HG02798 (cell line): ENCODE results near the gene HSPA14.
"Not testable (repeated sequence)": the region's sequence is repeated elsewhere in the genome, so short reads cannot be mapped to it uniquely, and the experiment has no call there.

Experiments
- ATAC-seq: cut with Tn5 transposase; IDR thresholded peaks from one replicate; pipeline ENCODE4 v1.9.1; 2021; ENCODE audit warnings: mild to moderate bottlenecking; ENCODE audit not compliant: unreplicated experiment, poor library complexity

Gene HSPA14

DNA sequence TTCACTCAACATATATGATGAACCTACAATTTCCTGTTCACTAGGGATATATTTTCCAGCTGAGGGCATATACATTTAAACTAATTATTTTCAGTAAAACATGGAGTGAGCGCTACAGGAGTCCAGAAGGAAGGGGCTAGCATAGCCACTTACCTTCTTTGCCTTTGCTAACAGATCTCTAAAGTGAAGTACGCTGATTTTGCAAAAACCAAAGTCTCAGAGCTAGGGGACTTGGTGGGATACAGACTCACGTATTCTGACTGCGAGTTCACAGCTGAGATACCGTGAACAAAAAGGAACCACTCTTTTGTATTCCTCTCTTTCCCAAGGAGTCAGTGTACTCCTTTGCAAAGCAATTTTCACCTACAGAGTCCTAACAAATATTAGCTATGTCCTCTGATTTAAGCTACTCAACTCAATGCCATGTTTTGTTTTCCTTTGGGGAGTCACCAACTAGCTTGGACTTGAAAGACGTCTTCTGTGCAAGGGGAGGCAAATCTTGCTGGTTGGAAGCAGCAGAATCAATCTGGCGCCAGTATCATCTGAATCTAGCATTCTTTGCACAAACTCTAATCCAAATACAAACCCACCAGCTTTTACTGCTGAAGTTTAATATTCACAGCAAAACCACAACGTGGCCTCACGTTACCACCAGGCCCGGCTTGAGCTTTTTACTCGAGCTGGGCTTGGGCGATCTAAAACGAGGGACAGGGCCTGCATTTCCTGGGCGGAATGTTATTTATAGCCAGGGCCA, 926 bp upstream of the HSPA14 start:
- no peak for ATAC-seq

- ATAC-seq: no peak
Measured at GRCh38 chr10:14838582-14839304, 637 bp downstream of the HSPA14 start.

- ATAC-seq: no peak
Measured at GRCh38 chr10:14839305-14839695, 1.2 kb downstream of the HSPA14 start.

GRCh38 chr10:14840178-14840577, 2.1 kb downstream of the HSPA14 start:
- no peak for ATAC-seq

GRCh38 chr10:14843327-14843988, 5.4 kb downstream of the HSPA14 start:
- no peak for ATAC-seq

GRCh38 chr10:14844948-14845347, 6.8 kb downstream of the HSPA14 start:
- ATAC-seq: no peak

DNA sequence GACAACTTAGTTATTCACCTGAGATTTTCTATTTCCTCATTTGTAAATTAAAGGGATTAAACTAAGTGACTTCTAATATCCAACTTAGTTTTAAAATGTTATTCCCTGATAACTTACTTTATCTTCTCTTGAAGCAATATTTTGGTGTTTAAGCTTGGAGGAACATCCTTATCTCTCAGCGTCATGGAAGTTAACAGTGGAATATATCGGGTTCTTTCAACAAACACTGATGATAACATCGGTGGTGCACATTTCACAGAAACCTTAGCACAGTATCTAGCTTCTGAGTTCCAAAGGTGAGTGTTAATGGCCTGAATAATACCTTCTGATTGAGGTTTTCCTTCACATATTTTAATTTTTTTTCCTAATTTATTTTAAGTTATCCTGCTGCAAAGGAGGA, 14.1 kb downstream of the HSPA14 start:
- ATAC-seq: no peak

GRCh38 chr10:14855453-14855852, 17.3 kb downstream of the HSPA14 start:
- no peak for ATAC-seq

- no peak for ATAC-seq
Measured at GRCh38 chr10:14858338-14858960, 20.3 kb downstream of the HSPA14 start.

- no peak for ATAC-seq
Measured at GRCh38 chr10:14859043-14859442, 20.9 kb downstream of the HSPA14 start.

GRCh38 chr10:14859775-14860174, 21.7 kb downstream of the HSPA14 start:
- no peak for ATAC-seq

DNA sequence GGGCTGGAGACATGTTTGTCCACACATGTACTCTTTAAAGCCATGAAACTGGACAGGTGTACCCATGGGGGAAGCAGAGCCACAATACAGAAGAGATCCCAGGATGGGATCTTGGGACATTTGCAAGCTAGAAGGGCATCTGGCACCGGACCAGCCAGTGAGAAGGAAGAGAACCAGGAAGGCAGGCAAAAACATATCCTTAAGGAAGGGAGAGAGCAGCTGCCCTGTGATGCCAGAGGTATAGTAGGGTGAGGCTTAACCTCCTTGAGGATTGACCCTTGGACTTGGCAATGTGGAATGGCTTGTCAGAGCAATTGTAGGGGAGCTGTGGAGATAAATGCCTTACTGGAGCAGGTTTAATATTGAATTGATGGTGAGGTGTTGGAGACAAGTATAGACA, 22.7 kb downstream of the HSPA14 start:
- no peak for ATAC-seq

DNA sequence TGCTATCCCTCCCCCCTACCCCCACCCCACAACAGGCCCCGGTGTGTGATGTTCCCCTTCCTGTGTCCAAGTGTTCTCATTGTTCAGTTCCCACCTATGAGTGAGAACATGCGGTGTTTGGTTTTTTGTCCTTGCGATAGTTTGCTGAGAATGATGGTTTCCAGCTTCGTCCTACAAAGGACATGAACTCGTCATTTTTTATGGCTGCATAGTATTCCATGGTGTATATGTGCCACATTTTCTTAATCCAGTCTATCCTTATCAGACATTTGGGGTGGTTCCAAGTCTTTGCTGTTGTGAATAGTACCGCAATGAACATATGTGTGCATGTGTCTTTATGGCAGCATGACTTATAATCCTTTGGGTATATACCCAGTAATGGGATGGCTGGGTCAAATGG, 26.4 kb downstream of the HSPA14 start:
- ATAC-seq: not testable (repeated sequence)

- ATAC-seq: not testable (repeated sequence)
Measured at GRCh38 chr10:14864871-14865270, 26.8 kb downstream of the HSPA14 start.

GRCh38 chr10:14873090-14873760, 35.1 kb downstream of the HSPA14 start:
- peak; percentile 48 for ATAC-seq

GRCh38 chr10:14875941-14876340, 37.8 kb downstream of the HSPA14 start:
- no peak for ATAC-seq

DNA sequence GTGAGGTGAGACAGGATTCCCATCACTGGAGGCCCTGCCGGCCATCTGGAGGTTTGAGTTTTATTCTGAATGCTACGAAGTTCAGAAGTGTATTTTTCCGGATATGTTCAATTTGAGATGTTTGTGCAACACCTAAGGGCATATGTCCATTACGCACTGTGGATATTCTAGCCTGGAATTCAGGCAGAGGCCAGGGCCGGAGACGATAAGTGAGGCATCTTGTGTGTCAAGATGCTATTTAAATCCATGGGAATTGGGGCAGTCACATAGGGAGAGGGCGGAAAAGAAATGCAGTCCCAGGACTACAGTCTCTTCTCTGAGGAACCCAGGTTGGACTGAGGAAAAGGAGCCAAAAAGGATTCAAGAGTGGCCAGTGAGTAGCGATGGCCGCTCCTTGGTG, 38.7 kb downstream of the HSPA14 start:
- no peak for ATAC-seq

GRCh38 chr10:14878266-14879123, 40.4 kb downstream of the HSPA14 start, which contains the start of gene SUV39H2:
Gene SUV39H2 (plus strand): TSS chr10:14878866. CDS start chr10:14878889, 23 bp downstream.
- ATAC-seq: peak; percentile 94
